ENCODE measurements around the gene ZBTB47. TPM values are rescaled to one million over a fixed set of nuclear protein-coding genes. Genes with fewer than 3 reads are reported as not detected.

ZBTB47 gene
- total RNA-seq, 2 experiments from 2014 or later, result 0.60 to 0.62 TPM

GRCh38 chr3:42704136-42704841 is 50.8 kb downstream of the ZBTB47 start:
- Mint-ChIP-seq H3K4me1 (no peaks in the 10 kb centered on the region), H3K27me3 (peaks cover 9% of the 10 kb centered on the region), H3K4me3 (no peak overlapping the region), H3K36me3 (ENCODE audit: low read depth) (no peaks in the 10 kb centered on the region), H3K27ac (no peak overlapping the region), H3K9me3 (ENCODE audit: low read depth) (no peaks in the 10 kb centered on the region)
- ATAC-seq, result no peak
- ChIA-PET POLR2A (no interaction called here), CTCF (interaction anchor here (0.6 kb wide), 1 partner anchor 300 kb away, joined by 4 read pairs; no protein-coding TSS in a partner anchor)
- intact Hi-C loops (cut with DNase I, micrococcal nuclease), result no loop called here
- DNase-seq, result no peak

- DNase-seq (no peak), ATAC-seq (no peak)
- no peaks in the 10 kb centered on the region for H3K36me3 Mint-ChIP-seq (ENCODE audit: low read depth)
- peaks cover 4% of the 10 kb centered on the region for H3K27me3 Mint-ChIP-seq
- H3K27ac Mint-ChIP-seq, result no peak overlapping the region
- no peak overlapping the region for H3K4me3 Mint-ChIP-seq
- no peaks in the 10 kb centered on the region for H3K9me3 Mint-ChIP-seq (ENCODE audit: low read depth)
- intact Hi-C loops (cut with DNase I, micrococcal nuclease), result no loop called here
- ChIA-PET CTCF (interaction anchor here (0.6 kb wide), 1 partner anchor 299 kb away, joined by 4 read pairs; no protein-coding TSS in a partner anchor), POLR2A (no interaction called here)
- no peaks in the 10 kb centered on the region for H3K4me1 Mint-ChIP-seq
Observed at GRCh38 chr3:42705058-42705767, 51.7 kb downstream of the ZBTB47 start.

- Mint-ChIP-seq H3K9me3 (ENCODE audit: low read depth) (no peaks in the 10 kb centered on the region), H3K27ac (no peak overlapping the region), H3K4me1 (no peaks in the 10 kb centered on the region), H3K27me3 (peaks cover 2% of the 10 kb centered on the region), H3K4me3 (no peak overlapping the region), H3K36me3 (ENCODE audit: low read depth) (no peaks in the 10 kb centered on the region)
- CTCF ChIA-PET, result no interaction called here
- POLR2A ChIA-PET, result no interaction called here
- no peak for ATAC-seq
- DNase-seq, result no peak
- intact Hi-C loops (cut with DNase I, micrococcal nuclease), result no loop called here
Observed at GRCh38 chr3:42705962-42706585, 52.6 kb downstream of the ZBTB47 start.

- POLR2A ChIA-PET, result no interaction called here
- Mint-ChIP-seq H3K4me1 (no peaks in the 10 kb centered on the region), H3K27ac (no peak overlapping the region), H3K36me3 (ENCODE audit: low read depth) (no peaks in the 10 kb centered on the region), H3K4me3 (no peak overlapping the region), H3K27me3 (no peaks in the 10 kb centered on the region), H3K9me3 (ENCODE audit: low read depth) (no peaks in the 10 kb centered on the region)
- ATAC-seq (no peak), DNase-seq (no peak)
- intact Hi-C loops (cut with DNase I, micrococcal nuclease), result no loop called here
- CTCF ChIA-PET, result no interaction called here
Observed at GRCh38 chr3:42706721-42707619, 53.5 kb downstream of the ZBTB47 start.

- no peaks in the 10 kb centered on the region for H3K4me1 Mint-ChIP-seq
- ChIA-PET POLR2A (no interaction called here), CTCF (no interaction called here)
Observed at GRCh38 chr3:42707620-42708355, 54.3 kb downstream of the ZBTB47 start.

GRCh38 chr3:42708611-42709151 is 55.2 kb downstream of the ZBTB47 start:
- CTCF ChIA-PET, result no interaction called here
- H3K4me1 Mint-ChIP-seq, result no peaks in the 10 kb centered on the region
- no peaks in the 10 kb centered on the region for H3K36me3 Mint-ChIP-seq (ENCODE audit: low read depth)
- no peaks in the 10 kb centered on the region for H3K9me3 Mint-ChIP-seq (ENCODE audit: low read depth)
- H3K27ac Mint-ChIP-seq, result no peak overlapping the region
- POLR2A ChIA-PET, result no interaction called here
- DNase-seq, result no peak
- H3K4me3 Mint-ChIP-seq, result no peak overlapping the region
- H3K27me3 Mint-ChIP-seq, result no peaks in the 10 kb centered on the region
- ATAC-seq, result no peak
- intact Hi-C loops (cut with DNase I, micrococcal nuclease), result no loop called here

More at GRCh38 chr3:42707620-42708355, 54.3 kb downstream of the ZBTB47 start:
- Mint-ChIP-seq H3K27ac (no peak overlapping the region), H3K27me3 (no peaks in the 10 kb centered on the region), H3K4me3 (no peak overlapping the region), H3K36me3 (ENCODE audit: low read depth) (no peaks in the 10 kb centered on the region), H3K9me3 (ENCODE audit: low read depth) (no peaks in the 10 kb centered on the region)
- intact Hi-C loops (cut with DNase I, micrococcal nuclease), result no loop called here
- DNase-seq (no peak), ATAC-seq (no peak)

- ATAC-seq, result no peak
- H3K9me3 Mint-ChIP-seq (ENCODE audit: low read depth), result no peaks in the 10 kb centered on the region
- POLR2A ChIA-PET, result no interaction called here
Observed at GRCh38 chr3:42709621-42710020, 56.1 kb downstream of the ZBTB47 start.

GRCh38 chr3:42710323-42711021 is 57.0 kb downstream of the ZBTB47 start:
- Mint-ChIP-seq H3K27ac (no peak overlapping the region), H3K36me3 (ENCODE audit: low read depth) (no peaks in the 10 kb centered on the region), H3K27me3 (peaks cover 2% of the 10 kb centered on the region), H3K9me3 (ENCODE audit: low read depth) (no peaks in the 10 kb centered on the region), H3K4me1 (no peaks in the 10 kb centered on the region), H3K4me3 (no peak overlapping the region)
- ChIA-PET POLR2A (no interaction called here), CTCF (no interaction called here)
- ATAC-seq (no peak), DNase-seq (no peak)
- intact Hi-C loops (cut with DNase I, micrococcal nuclease), result no loop called here

More at GRCh38 chr3:42709621-42710020, 56.1 kb downstream of the ZBTB47 start:
- intact Hi-C loops (cut with DNase I, micrococcal nuclease), result no loop called here
- H3K27ac Mint-ChIP-seq, result no peak overlapping the region
- CTCF ChIA-PET, result no interaction called here
- peaks cover 2% of the 10 kb centered on the region for H3K27me3 Mint-ChIP-seq
- no peaks in the 10 kb centered on the region for H3K4me1 Mint-ChIP-seq
- no peak for DNase-seq
- H3K4me3 Mint-ChIP-seq, result no peak overlapping the region
- H3K36me3 Mint-ChIP-seq (ENCODE audit: low read depth), result no peaks in the 10 kb centered on the region

GRCh38 chr3:42711491-42712343 is 58.2 kb downstream of the ZBTB47 start:
- intact Hi-C loops (cut with DNase I, micrococcal nuclease), result no loop called here
- ChIA-PET POLR2A (no interaction called here), CTCF (interaction anchor here (0.5 to 1.2 kb wide), 2 partner anchors 31 to 657 kb away, joined by 3 to 4 read pairs; no protein-coding TSS in a partner anchor)
- Mint-ChIP-seq H3K9me3 (ENCODE audit: low read depth) (no peaks in the 10 kb centered on the region), H3K27ac (no peak overlapping the region), H3K4me1 (no peaks in the 10 kb centered on the region), H3K27me3 (peaks cover 2% of the 10 kb centered on the region), H3K36me3 (ENCODE audit: low read depth) (no peaks in the 10 kb centered on the region), H3K4me3 (no peak overlapping the region)
- ATAC-seq, result no peak
- no peak for DNase-seq

GRCh38 chr3:42712344-42712648 is 58.8 kb downstream of the ZBTB47 start:
- POLR2A ChIA-PET, result no interaction called here
- no peak overlapping the region for H3K4me3 Mint-ChIP-seq
- H3K36me3 Mint-ChIP-seq (ENCODE audit: low read depth), result no peaks in the 10 kb centered on the region
- ATAC-seq (no peak), DNase-seq (no peak)
- no peak overlapping the region for H3K27ac Mint-ChIP-seq
- CTCF ChIA-PET, result interaction anchor here (0.8 to 1.2 kb wide), 3 partner anchors 30 to 170 kb away, joined by 3 to 4 read pairs (median 4); no protein-coding TSS in a partner anchor
- H3K4me1 Mint-ChIP-seq, result no peaks in the 10 kb centered on the region
- peaks cover 2% of the 10 kb centered on the region for H3K27me3 Mint-ChIP-seq
- H3K9me3 Mint-ChIP-seq (ENCODE audit: low read depth), result no peaks in the 10 kb centered on the region
- intact Hi-C loops (cut with DNase I, micrococcal nuclease), result no loop called here

Data from activated CD4-positive, alpha-beta T cell treated with anti-CD3 and anti-CD28 coated beads for 36 hours (primary cell).